ENCODE measurements around the gene HLA-DOA. TPM values are rescaled to one million over a fixed set of nuclear protein-coding genes. Genes with fewer than 3 reads are reported as not detected.

Gene HLA-DOA
- total RNA-seq, 1 donor: not detected

GRCh38 chr6:32967151-32968091, 42.0 kb downstream of the HLA-DOA start:
- peak overlapping the region; percentile 71 for H3K4me3 ChIP-seq (ENCODE audit: low read depth, low read length)
- peak; percentile 58 for TF ChIP-seq CTCF (IDR thresholded peaks at IDR 0.05; ENCODE audit: insufficient read depth, low read length)
- peak; percentile 57 for DNase-seq (ENCODE audit: low read depth)

GRCh38 chr6:32964776-32965175, 44.6 kb downstream of the HLA-DOA start:
- no peak overlapping the region for H3K4me3 ChIP-seq (ENCODE audit: low read depth, low read length)
- TF ChIP-seq CTCF (IDR thresholded peaks at IDR 0.05; ENCODE audit: insufficient read depth, low read length): no peak
- DNase-seq (ENCODE audit: low read depth): no peak

- H3K4me3 ChIP-seq (ENCODE audit: low read depth, low read length): no peak overlapping the region
- no peak for DNase-seq (ENCODE audit: low read depth)
- TF ChIP-seq CTCF (IDR thresholded peaks at IDR 0.05; ENCODE audit: insufficient read depth, low read length): no peak
These were observed 45.5 kb downstream of the HLA-DOA start for GRCh38 chr6:32963866-32964265.

- DNase-seq (ENCODE audit: low read depth): no peak
- no peak overlapping the region for H3K4me3 ChIP-seq (ENCODE audit: low read depth, low read length)
- no peak for TF ChIP-seq CTCF (IDR thresholded peaks at IDR 0.05; ENCODE audit: insufficient read depth, low read length)
These were observed 47.1 kb downstream of the HLA-DOA start for GRCh38 chr6:32962213-32962826.

GRCh38 chr6:32960563-32960962, 48.8 kb downstream of the HLA-DOA start:
- TF ChIP-seq CTCF (IDR thresholded peaks at IDR 0.05; ENCODE audit: insufficient read depth, low read length): no peak
- no peak for DNase-seq (ENCODE audit: low read depth)
- no peak overlapping the region for H3K4me3 ChIP-seq (ENCODE audit: low read depth, low read length)

GRCh38 chr6:32956176-32956575, 53.2 kb downstream of the HLA-DOA start:
- TF ChIP-seq CTCF (IDR thresholded peaks at IDR 0.05; ENCODE audit: insufficient read depth, low read length): no peak
- no peak for DNase-seq (ENCODE audit: low read depth)
- H3K4me3 ChIP-seq (ENCODE audit: low read depth, low read length): no peak overlapping the region

Measured in fibroblast of the aortic adventitia (primary cell).